ENCODE data around the gene TRAF7. TPM values are rescaled to one million over a fixed set of nuclear protein-coding genes. Genes with fewer than 3 reads are reported as not detected.
"Not testable (repeated sequence)": the region's sequence is repeated elsewhere in the genome, so short reads cannot be mapped to it uniquely, and the experiment has no call there.

Gene TRAF7
- total RNA-seq, 1 donor from 2014 or later, result 88.8 TPM

- DNase-seq (ENCODE audit: low read depth, low spot score), result no peak
Measured at GRCh38 chr16:2198283-2198682, 42.7 kb downstream of the TRAF7 start.

- no peak for DNase-seq (ENCODE audit: low read depth, low spot score)
Measured at GRCh38 chr16:2199095-2199494, 43.5 kb downstream of the TRAF7 start.

- no peak for DNase-seq (ENCODE audit: low read depth, low spot score)
Measured at GRCh38 chr16:2199621-2200139, 44.1 kb downstream of the TRAF7 start.

GRCh38 chr16:2200313-2200712 lies 44.7 kb downstream of the TRAF7 start:
- DNase-seq (ENCODE audit: low read depth, low spot score), result no peak

- DNase-seq (ENCODE audit: low read depth, low spot score), result not testable (repeated sequence)
Measured at GRCh38 chr16:2203119-2203688, 47.6 kb downstream of the TRAF7 start.

- no peak for DNase-seq (ENCODE audit: low read depth, low spot score)
Measured at GRCh38 chr16:2204416-2205103, 49.0 kb downstream of the TRAF7 start.

- DNase-seq (ENCODE audit: low read depth, low spot score), result peak; percentile 54
Measured at GRCh38 chr16:2205104-2205966, 49.8 kb downstream of the TRAF7 start, which contains the start of gene MLST8. Gene MLST8 (plus strand): TSS chr16:2205454. CDS start chr16:2206086, 632 bp downstream.

GRCh38 chr16:2205967-2206313 lies 50.4 kb downstream of the TRAF7 start:
- no peak for DNase-seq (ENCODE audit: low read depth, low spot score)

- no peak for DNase-seq (ENCODE audit: low read depth, low spot score)
Measured at GRCh38 chr16:2206420-2206779, 50.8 kb downstream of the TRAF7 start.

GRCh38 chr16:2206780-2207433 lies 51.3 kb downstream of the TRAF7 start:
- DNase-seq (ENCODE audit: low read depth, low spot score), result no peak

GRCh38 chr16:2207872-2208271 lies 52.3 kb downstream of the TRAF7 start:
- DNase-seq (ENCODE audit: low read depth, low spot score), result no peak

GRCh38 chr16:2208308-2208707 lies 52.7 kb downstream of the TRAF7 start:
- DNase-seq (ENCODE audit: low read depth, low spot score), result no peak

GRCh38 chr16:2208772-2209171 lies 53.2 kb downstream of the TRAF7 start:
- DNase-seq (ENCODE audit: low read depth, low spot score), result no peak

- no peak for DNase-seq (ENCODE audit: low read depth, low spot score)
Measured at GRCh38 chr16:2209258-2210008, 53.9 kb downstream of the TRAF7 start.

- DNase-seq (ENCODE audit: low read depth, low spot score), result no peak
Measured at GRCh38 chr16:2210009-2210332, 54.4 kb downstream of the TRAF7 start.

- DNase-seq (ENCODE audit: low read depth, low spot score), result no peak
Measured at GRCh38 chr16:2210386-2211365, 55.1 kb downstream of the TRAF7 start, which contains the start of gene BRICD5. Gene BRICD5 (minus strand): TSS chr16:2210863. CDS start chr16:2210833, 30 bp downstream.

GRCh38 chr16:2211923-2212347 lies 56.4 kb downstream of the TRAF7 start:
- no peak for DNase-seq (ENCODE audit: low read depth, low spot score)

- no peak for DNase-seq (ENCODE audit: low read depth, low spot score)
Measured at GRCh38 chr16:2212362-2213324, 57.1 kb downstream of the TRAF7 start.
